Esophagus muscularis mucosa (tissue), 3 donors: ENCODE results near the gene TMEM169.

Experiments used
- POLR2A ChIP-seq: fragments of 450-650 bp; IDR thresholded peaks from one replicate; pipeline ENCODE4 v1.6.1; 2017; ENCODE audit warnings: antibody characterized with exemption, moderate library complexity, mild to moderate bottlenecking, low read depth
- TF ChIP-seq, protein P1 (sequence below), 3 experiments: fragments of 200-600 bp in 2 of 3; fragments of 450-650 bp in 1 of 3; sonication (generic) in 2 of 3; IDR thresholded peaks; one replicate each; pipeline ENCODE4 v1.5.1; 2017 to 2019; ENCODE audit warnings: antibody characterized with exemption in 3 of 3, mild to moderate bottlenecking in 2 of 3, moderate library complexity in 1 of 3

DNA sequence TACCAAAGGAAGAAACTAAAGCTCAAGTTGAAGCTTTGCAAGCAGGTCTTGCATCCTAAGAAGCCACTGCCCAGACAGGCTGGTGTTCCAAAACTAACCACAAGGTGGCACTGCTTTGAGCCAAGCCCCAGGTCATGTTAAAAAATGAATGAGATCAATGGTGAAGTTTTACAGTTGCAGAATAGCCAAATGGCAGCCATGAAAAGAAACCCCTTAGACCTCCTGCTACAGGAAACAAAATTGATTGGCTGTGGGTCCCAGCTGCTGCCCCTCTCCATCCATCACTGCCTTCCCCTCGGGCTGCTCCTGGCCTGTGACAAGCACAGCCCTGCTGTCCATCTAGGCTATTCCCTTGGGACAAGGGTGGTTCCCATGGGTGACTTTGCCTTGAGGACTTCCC lies 47.7 kb upstream of the TMEM169 start:
- TF ChIP-seq, protein P1, sequence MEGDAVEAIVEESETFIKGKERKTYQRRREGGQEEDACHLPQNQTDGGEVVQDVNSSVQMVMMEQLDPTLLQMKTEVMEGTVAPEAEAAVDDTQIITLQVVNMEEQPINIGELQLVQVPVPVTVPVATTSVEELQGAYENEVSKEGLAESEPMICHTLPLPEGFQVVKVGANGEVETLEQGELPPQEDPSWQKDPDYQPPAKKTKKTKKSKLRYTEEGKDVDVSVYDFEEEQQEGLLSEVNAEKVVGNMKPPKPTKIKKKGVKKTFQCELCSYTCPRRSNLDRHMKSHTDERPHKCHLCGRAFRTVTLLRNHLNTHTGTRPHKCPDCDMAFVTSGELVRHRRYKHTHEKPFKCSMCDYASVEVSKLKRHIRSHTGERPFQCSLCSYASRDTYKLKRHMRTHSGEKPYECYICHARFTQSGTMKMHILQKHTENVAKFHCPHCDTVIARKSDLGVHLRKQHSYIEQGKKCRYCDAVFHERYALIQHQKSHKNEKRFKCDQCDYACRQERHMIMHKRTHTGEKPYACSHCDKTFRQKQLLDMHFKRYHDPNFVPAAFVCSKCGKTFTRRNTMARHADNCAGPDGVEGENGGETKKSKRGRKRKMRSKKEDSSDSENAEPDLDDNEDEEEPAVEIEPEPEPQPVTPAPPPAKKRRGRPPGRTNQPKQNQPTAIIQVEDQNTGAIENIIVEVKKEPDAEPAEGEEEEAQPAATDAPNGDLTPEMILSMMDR (IDR thresholded peaks at IDR 0.05), result peak; percentile 66 to 95 (median 84)
- no peak for TF ChIP-seq POLR2A
